ENCODE results near the gene LRRC2.
A peak's percentile ranks its signal among the peaks of the same experiment; 100 is the strongest.

The LRRC2 gene

GRCh38 chr3:46521096-46521495, 45.0 kb downstream of the LRRC2 start:
- DNase-seq = no peak

DNA sequence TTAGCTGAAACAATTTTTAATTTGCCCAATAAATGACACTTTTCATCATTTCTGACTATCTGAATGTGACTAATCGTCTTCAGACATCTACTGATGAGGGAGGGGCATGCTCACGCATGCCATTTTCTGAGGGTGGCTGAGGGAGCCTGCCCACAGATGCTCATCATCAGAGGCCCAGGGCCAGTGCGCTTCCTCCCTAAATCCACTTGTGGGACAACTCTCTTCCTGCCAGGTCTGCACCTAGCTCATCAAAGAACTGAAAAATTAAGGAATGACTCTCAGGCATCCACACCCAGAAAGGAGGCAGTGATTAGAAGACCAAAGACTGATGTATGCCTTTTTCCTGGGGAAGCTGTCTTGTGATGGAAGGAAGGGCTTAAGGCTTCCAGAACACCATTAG, 45.6 kb downstream of the LRRC2 start:
- DNase-seq = no peak

- no peak for DNase-seq
Observed at GRCh38 chr3:46519952-46520351, 46.1 kb downstream of the LRRC2 start.

GRCh38 chr3:46517784-46518181, 48.3 kb downstream of the LRRC2 start:
- no peak for DNase-seq

DNA sequence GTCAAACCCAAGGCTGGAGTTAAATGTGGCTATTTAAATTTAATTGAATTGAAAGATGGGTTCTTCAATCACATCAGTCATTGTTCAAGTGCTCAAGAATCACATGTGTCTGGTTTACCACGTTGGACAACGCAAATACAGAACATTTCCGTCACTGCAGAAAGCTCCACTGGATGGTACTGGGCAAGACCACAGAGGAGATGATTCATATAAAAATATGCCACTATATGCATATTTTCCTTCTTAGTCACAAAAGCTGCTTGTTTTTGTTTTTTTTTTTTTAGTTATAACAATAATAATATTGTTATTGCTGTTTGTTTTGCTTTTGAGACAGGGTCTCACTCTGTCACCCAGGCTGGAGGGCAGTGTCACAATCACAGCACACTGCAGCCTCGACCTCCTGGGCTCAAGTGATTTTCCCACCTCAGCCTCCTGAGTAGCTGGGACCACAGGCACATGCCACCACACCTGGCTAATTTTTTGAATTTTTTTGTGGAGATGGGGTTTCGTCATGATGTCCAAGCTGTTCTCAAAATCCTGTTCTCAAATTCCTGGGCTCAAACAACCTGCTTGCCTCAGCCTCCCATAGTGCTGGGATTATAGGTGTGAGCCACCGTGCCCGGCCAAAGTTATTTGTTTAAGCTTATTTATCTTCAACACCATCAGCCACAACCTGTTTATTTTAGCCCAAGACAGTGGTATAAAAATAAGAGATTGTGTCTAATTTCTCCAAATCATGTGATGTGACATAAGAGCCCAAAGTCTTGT, 48.9 kb downstream of the LRRC2 start:
- DNase-seq = no peak

- DNase-seq = no peak
Observed at GRCh38 chr3:46516521-46516920, 49.6 kb downstream of the LRRC2 start.

DNA sequence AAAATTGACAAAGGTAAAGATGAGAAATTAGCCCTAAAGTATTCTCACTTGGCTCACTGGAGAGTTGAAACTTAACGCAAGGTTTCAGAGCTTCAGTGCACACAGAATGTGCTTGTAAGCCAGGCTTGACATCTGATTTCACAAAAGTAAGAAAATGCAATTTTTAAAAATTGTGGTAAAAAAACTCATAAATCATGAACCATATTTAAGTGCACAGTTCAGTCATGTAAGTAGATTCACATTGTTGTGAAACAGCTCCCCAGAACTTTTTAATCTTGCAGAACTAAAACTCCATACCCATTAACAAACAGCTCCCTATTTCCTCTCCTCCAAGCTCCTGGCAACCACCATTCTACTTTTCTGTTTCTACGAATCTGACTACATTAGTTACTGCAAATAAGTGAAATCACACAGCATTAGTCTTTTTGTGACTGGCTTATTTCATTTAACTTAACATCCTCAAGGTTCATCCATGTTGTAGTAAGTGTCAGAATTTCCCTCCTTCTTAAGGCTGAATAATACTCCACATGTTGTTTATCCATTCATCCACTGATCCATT, 53.8 kb downstream of the LRRC2 start:
- DNase-seq = no peak

GRCh38 chr3:46509661-46510187, 56.4 kb downstream of the LRRC2 start:
- no peak for DNase-seq

GRCh38 chr3:46508850-46509591, 57.1 kb downstream of the LRRC2 start:
- DNase-seq = no peak

GRCh38 chr3:46506526-46506925, 59.6 kb downstream of the LRRC2 start:
- DNase-seq = no peak

GRCh38 chr3:46505953-46506352, 60.1 kb downstream of the LRRC2 start:
- no peak for DNase-seq

GRCh38 chr3:46504789-46505188, 61.3 kb downstream of the LRRC2 start:
- peak in 1 of 2 donors; percentile 1 for DNase-seq

GRCh38 chr3:46503200-46503874, 62.8 kb downstream of the LRRC2 start:
- no peak for DNase-seq

- DNase-seq = no peak
Observed at GRCh38 chr3:46501702-46502101, 64.4 kb downstream of the LRRC2 start.

DNA sequence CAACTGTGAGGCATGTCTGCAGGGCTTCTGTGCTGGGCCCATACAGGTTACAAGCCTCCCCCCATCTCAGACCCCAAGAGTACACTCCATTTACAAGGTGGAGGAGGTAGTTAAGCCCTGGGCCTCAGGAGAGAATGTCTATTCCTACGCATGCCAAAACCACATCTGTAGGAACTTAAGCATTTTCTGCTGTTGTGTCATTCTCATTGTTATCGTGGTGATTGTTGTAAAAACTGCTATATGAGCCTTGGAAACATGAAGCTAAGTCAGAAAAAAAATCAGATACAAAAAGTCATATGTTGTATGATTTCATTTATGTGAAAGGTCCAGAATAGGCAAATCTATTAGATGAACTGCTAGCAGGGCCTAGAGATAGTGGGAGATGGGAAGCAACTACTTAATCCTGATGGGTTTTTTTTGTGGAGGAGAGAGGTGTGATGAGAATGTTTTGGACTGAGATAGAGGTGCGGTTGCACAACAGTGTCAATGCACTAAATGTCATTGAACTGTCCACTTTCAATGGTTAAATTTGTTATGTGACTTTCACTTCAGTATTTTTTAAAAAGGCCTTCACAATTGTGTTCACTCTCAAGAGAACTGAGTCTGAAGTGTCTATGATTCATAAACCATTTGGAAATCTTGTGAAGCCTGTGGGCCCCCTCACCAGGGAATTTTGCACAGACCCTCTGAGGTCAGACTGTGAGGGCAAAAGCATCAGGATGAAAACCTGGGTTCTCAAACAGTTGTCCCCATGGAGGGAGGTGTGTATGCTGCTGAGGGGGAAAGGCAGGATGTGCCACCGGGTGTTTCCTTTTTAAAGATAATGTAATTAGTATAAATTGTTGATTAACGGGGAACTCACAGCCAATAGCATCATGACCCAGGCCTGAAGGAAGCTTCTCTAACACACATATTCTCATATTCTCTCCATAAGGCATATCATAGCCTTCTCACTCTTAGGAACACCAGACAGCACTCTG, 65.2 kb downstream of the LRRC2 start:
- no peak for DNase-seq

GRCh38 chr3:46498916-46499519, 67.1 kb downstream of the LRRC2 start:
- DNase-seq = no peak

DNA sequence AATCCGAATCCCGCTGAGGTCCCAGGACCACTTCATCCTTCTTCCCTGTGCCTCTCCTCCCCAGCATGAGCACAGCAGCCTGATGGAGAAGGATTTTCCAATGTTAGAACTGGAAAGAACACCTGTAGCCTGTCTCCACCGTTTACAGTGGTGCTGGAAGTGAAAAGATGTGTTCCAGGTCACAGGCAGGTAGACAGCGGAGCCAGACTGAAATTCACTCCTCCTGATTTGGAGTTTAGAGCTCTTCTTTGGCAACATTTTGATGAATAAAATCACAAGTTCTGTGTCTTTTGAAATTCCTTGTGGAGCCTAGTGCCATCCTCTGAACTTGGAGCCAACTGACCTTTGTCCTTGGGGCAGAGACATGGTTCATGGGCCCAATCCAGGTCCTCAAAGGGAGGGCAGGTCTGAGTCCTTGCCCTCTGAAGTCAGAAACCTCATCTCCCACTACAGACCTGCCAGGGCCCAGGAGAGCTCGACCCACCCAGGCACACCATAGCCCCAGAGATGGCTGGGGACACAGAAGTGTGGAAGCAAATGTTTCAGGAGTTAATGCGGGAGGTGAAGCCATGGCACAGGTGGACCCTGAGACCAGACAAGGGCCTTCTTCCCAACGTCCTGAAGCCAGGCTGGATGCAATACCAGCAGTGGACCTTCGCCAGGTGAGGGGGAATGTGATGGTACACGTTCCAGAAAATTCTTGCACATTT, 68.4 kb downstream of the LRRC2 start, which contains the start of gene RTP3:
Gene RTP3 (plus strand): TSS at position 421 of the 710 bp plus-strand sequence. CDS start 87 bp downstream, at position 508.
- no peak for DNase-seq

- DNase-seq = peak; percentile 31 to 55
Observed at GRCh38 chr3:46496746-46497555, 69.2 kb downstream of the LRRC2 start.

DNA sequence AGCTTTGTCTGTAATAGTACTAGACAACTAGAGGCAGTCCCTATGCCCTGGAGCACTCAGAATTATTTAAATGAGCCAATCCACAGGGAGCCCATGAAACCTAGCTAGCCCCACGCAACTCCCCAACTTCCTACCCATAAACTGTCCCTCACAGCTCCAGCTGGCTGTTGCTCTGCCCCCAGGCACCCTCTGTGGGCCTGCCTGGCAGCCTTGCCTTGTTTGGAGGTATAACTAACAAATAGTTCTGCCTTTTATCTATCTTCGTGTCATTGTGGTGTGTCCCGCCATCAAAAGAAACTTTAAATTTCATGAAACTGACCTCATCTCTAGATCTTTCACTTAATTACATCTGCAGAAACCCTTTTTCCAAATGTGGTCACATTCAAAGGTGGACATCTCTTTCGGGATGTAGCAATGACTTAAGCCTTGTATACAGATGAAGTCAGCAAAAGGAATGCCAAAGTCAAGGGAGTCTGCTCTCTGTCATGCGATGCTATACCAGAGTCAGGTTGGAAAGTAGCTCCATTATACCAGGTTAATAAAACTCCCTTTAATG, 70.1 kb downstream of the LRRC2 start:
- DNase-seq = no peak
